Smooth muscle cell (in vitro differentiated cells): ENCODE results near the gene HSPG2. TPM values are rescaled to one million over a fixed set of nuclear protein-coding genes. Genes with fewer than 3 reads are reported as not detected.

Source experiments
- DNase-seq: peaks from one replicate; lab custom pipeline; 2025; ENCODE audit not compliant: unreplicated experiment; lab: John Stamatoyannopoulos, UW
- H2AFZ ChIP-seq: fragments of 200-600 bp; sonication (generic); 2 replicates; pipeline ENCODE4 v1.6.0; 2016; ENCODE audit warnings: antibody characterized with exemption, low read depth, mild to moderate bottlenecking
- H3F3A ChIP-seq: fragments of 200-600 bp; sonication (generic); 2 replicates; pipeline ENCODE4 v1.6.0; 2017; ENCODE audit warnings: antibody characterized with exemption, low read depth
- H3K27ac ChIP-seq: fragments of 200-600 bp; sonication (generic); 2 replicates; pipeline ENCODE4 v1.5.1; 2016; ENCODE audit warnings: low read depth, mild to moderate bottlenecking
- H3K27me3 ChIP-seq: fragments of 200-600 bp; sonication (generic); 2 replicates; pipeline ENCODE4 v1.6.1; 2016; ENCODE audit warnings: low read depth, mild to moderate bottlenecking
- H3K36me3 ChIP-seq: fragments of 200-600 bp; sonication (generic); 2 replicates; pipeline ENCODE4 v1.5.1; 2016; ENCODE audit warnings: low read depth
- H3K4me1 ChIP-seq: fragments of 200-600 bp; sonication (generic); 2 replicates; pipeline ENCODE4 v1.5.1; 2016; ENCODE audit warnings: low read depth
- H3K4me2 ChIP-seq: fragments of 200-600 bp; sonication (generic); 2 replicates; pipeline ENCODE4 v1.6.0; 2016; ENCODE audit warnings: mild to moderate bottlenecking
- H3K4me3 ChIP-seq: fragments of 200-600 bp; sonication (generic); 2 replicates; pipeline ENCODE4 v1.5.1; 2016; ENCODE audit warnings: mild to moderate bottlenecking
- H3K79me2 ChIP-seq: fragments of 200-600 bp; sonication (generic); 2 replicates; pipeline ENCODE4 v1.6.0; 2016; ENCODE audit warnings: low read depth, mild to moderate bottlenecking
- H3K9ac ChIP-seq: fragments of 200-600 bp; sonication (generic); 2 replicates; pipeline ENCODE4 v1.6.0; 2016; ENCODE audit warnings: low read depth
- H3K9me3 ChIP-seq: fragments of 200-600 bp; sonication (generic); replicated peaks from 2 replicates; pipeline ENCODE4 v1.5.1; 2016; ENCODE audit warnings: low read depth
- H4K20me1 ChIP-seq: fragments of 200-600 bp; sonication (generic); 2 replicates; pipeline ENCODE4 v1.6.0; 2016; ENCODE audit warnings: low read depth
- WGBS: methylation state at CpG from one replicate; pipeline ENCODE4 v1.1.7; 2016; ENCODE audit warnings: low lambda C conversion rate; 5-methylcytosine and 5-hydroxymethylcytosine counted together
- polyA plus RNA-seq: library from polyadenylated mRNA; unstranded; fragments of >200 nt; fragmentation: Nextera tagmentation; extraction: Ambion mirVana; gene quantifications from 2 replicates; pipeline ENCODE4 v1.2.1, GENCODE V29; 2016
- total RNA-seq: library from RNA; depleted of rRNA; stranded (reverse); fragments of >200 nt; gene quantifications from 2 replicates; pipeline ENCODE4 v1.2.3, GENCODE V29; 2014
- TF ChIP-seq, protein P1 (sequence below): fragments of 200-600 bp; sonication (generic); IDR thresholded peaks from 2 replicates; pipeline ENCODE4 v1.5.1; 2017; ENCODE audit warnings: borderline replicate concordance, mild to moderate bottlenecking, antibody characterized with exemption; ENCODE audit not compliant: insufficient read depth, poor library complexity, severe bottlenecking

Gene HSPG2
- total and polyA plus RNA-seq, 2 experiments from 2014 or later = 40.7 to 46.7 TPM

DNA sequence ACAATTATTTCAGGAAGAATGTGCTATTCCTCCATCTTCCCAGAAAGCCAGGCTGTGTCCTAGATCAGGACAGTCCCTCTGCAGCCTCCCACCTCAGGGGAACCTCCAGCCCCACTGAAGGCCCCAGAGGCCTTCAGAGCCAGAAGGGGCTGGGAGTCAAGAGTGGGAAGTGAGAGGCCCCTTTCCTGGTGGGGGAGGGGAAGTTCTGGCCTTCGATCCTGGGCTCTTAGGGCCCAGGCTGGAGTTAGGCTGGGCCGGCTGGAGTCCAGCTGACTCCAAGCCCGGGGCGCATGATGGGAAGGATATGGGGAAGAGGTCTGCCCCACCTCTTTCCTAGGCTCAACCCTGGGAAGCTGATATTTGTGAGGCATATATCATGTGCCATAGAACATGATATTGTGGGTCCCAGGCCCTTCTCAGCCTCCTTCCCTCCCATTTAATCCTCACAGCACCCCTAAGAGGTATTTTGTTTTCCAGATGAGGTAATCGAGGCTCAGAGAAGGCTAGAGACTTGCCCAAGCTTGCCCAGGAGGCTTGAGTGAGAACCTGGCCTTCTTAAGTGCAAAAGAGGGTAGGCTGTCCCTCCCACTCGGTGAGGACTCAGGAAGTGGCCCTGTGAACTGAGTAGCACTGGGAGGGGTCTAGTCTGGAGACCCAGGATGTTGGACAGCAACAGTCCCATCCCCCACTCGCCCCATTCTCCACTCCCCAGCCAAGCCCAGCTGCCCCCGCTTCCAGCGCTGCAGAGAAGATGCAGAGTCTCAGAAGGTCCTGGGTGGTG lies 18.6 kb upstream of the HSPG2 start:
- no peak overlapping the region for H3K4me3 ChIP-seq
- TF ChIP-seq, protein P1, sequence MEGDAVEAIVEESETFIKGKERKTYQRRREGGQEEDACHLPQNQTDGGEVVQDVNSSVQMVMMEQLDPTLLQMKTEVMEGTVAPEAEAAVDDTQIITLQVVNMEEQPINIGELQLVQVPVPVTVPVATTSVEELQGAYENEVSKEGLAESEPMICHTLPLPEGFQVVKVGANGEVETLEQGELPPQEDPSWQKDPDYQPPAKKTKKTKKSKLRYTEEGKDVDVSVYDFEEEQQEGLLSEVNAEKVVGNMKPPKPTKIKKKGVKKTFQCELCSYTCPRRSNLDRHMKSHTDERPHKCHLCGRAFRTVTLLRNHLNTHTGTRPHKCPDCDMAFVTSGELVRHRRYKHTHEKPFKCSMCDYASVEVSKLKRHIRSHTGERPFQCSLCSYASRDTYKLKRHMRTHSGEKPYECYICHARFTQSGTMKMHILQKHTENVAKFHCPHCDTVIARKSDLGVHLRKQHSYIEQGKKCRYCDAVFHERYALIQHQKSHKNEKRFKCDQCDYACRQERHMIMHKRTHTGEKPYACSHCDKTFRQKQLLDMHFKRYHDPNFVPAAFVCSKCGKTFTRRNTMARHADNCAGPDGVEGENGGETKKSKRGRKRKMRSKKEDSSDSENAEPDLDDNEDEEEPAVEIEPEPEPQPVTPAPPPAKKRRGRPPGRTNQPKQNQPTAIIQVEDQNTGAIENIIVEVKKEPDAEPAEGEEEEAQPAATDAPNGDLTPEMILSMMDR = no peak
- peak overlapping the region; percentile 58 for H2AFZ ChIP-seq
- H4K20me1 ChIP-seq = no peaks in the 10 kb centered on the region
- no peaks in the 10 kb centered on the region for H3F3A ChIP-seq
- no peaks in the 10 kb centered on the region for H3K79me2 ChIP-seq
- H3K9ac ChIP-seq = no peak overlapping the region
- H3K36me3 ChIP-seq = no peaks in the 10 kb centered on the region
- 73% methylated on average over 9 of the region's 9 CpGs for WGBS
- no peak overlapping the region for H3K4me2 ChIP-seq
- H3K27ac ChIP-seq = no peak overlapping the region
- H3K4me1 ChIP-seq = peaks cover 10% of the 10 kb centered on the region
- H3K27me3 ChIP-seq = no peaks in the 10 kb centered on the region
- no peaks in the 10 kb centered on the region for H3K9me3 ChIP-seq
- DNase-seq = no peak

DNA sequence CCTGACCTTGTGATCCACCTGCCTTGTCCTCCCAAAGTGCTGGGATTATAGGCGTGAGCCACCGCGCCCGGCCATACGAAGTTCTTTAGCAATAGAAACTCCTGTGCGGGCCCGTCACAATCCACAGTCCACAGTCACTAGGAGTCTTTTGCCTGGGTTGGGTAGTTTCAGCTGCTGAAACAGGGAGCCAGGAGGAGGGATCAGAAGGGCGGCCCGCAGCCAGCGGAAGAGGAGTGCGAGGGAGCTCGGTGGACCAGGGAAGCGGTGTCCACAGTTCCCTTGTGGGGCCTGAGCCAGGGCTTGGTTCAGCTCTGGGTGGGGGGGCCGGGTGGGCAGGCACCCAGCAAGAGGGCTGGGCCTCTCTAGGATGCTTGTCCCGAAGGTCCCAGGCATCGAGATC lies 17.9 kb upstream of the HSPG2 start:
- no peak overlapping the region for H3K27ac ChIP-seq
- H3K4me2 ChIP-seq = no peak overlapping the region
- no peak overlapping the region for H3K4me3 ChIP-seq
- no peaks in the 10 kb centered on the region for H4K20me1 ChIP-seq
- no peaks in the 10 kb centered on the region for H3K9me3 ChIP-seq
- H3K36me3 ChIP-seq = no peaks in the 10 kb centered on the region
- TF ChIP-seq, protein P1 = no peak
- DNase-seq = no peak
- no peak overlapping the region for H2AFZ ChIP-seq
- peaks cover 10% of the 10 kb centered on the region for H3K4me1 ChIP-seq
- H3K79me2 ChIP-seq = no peaks in the 10 kb centered on the region
- WGBS = 81% methylated on average over 16 of the region's 16 CpGs
- no peaks in the 10 kb centered on the region for H3K27me3 ChIP-seq
- H3F3A ChIP-seq = no peaks in the 10 kb centered on the region
- H3K9ac ChIP-seq = no peak overlapping the region

GRCh38 chr1:21952786-21953520 lies 15.8 kb upstream of the HSPG2 start:
- TF ChIP-seq, protein P1 = no peak
- Histone ChIP-seq H3K4me2 (no peak overlapping the region), H4K20me1 (no peaks in the 10 kb centered on the region), H3K27me3 (no peaks in the 10 kb centered on the region), H3F3A (no peaks in the 10 kb centered on the region), H3K9ac (no peak overlapping the region), H3K36me3 (no peaks in the 10 kb centered on the region), H2AFZ (no peak overlapping the region), H3K79me2 (no peaks in the 10 kb centered on the region), H3K4me1 (peaks cover 10% of the 10 kb centered on the region), H3K9me3 (no peaks in the 10 kb centered on the region), H3K4me3 (no peak overlapping the region), H3K27ac (no peak overlapping the region)
- 88% methylated on average over 6 of the region's 6 CpGs for WGBS
- no peak for DNase-seq
